Thymus (tissue), 11 donors: Measurements from ENCODE around the gene SNRPA1. TPM values are rescaled to one million over a fixed set of nuclear protein-coding genes. Genes with fewer than 3 reads are reported as not detected.

Experiments used
- DNase-seq, 9 donors: peaks; one replicate each; pipeline ENCODE4 v3.0.0-alpha.2; 2013; ENCODE audit warnings: low spot score in 9 of 9, low read depth in 6 of 9, missing footprints in 1 of 9
- H3K27ac ChIP-seq, 2 donors: one replicate each; pipeline ENCODE4 v1.5.1; 2013; ENCODE audit warnings: control low read depth in 1 of 2, low read depth in 1 of 2, low read length in 1 of 2, mild to moderate bottlenecking in 1 of 2, moderate library complexity in 1 of 2
- H3K27me3 ChIP-seq, 2 donors: one replicate each; pipeline ENCODE4 v1.5.1; 2013; ENCODE audit warnings: low read length in 1 of 2; ENCODE audit not compliant: control insufficient read depth in 2 of 2, insufficient read depth in 1 of 2
- H3K36me3 ChIP-seq, 2 donors: one replicate each; pipeline ENCODE4 v1.5.1; 2013; ENCODE audit warnings: low read length in 1 of 2, mild to moderate bottlenecking in 1 of 2, moderate library complexity in 1 of 2; ENCODE audit not compliant: control insufficient read depth in 2 of 2, insufficient read depth in 2 of 2
- H3K4me1 ChIP-seq, 2 donors: one replicate each; pipeline ENCODE4 v1.5.1; 2013; ENCODE audit warnings: low read length in 2 of 2; ENCODE audit not compliant: control insufficient read depth in 2 of 2, insufficient read depth in 2 of 2
- H3K4me3 ChIP-seq, 2 donors: one replicate each; pipeline ENCODE4 v1.5.1; 2013; ENCODE audit warnings: low read length in 2 of 2, control low read depth in 1 of 2, mild to moderate bottlenecking in 1 of 2
- H3K9me3 ChIP-seq, 2 donors: one replicate each; pipeline ENCODE4 v1.5.1; 2013; ENCODE audit warnings: low read length in 1 of 2, mild to moderate bottlenecking in 1 of 2; ENCODE audit not compliant: control insufficient read depth in 2 of 2, insufficient read depth in 1 of 2
- WGBS: extraction: QIAGEN DNeasy Blood & Tissue Kit; methylation state at CpG from one replicate; pipeline ENCODE4 v1.1.7; 2013; 5-methylcytosine and 5-hydroxymethylcytosine counted together
- polyA plus RNA-seq: library from polyadenylated mRNA; stranded (reverse); fragments of 200-250 nt; gene quantifications from one replicate; pipeline ENCODE4 v1.2.3, GENCODE V29; 2013
- total RNA-seq: library from RNA; stranded (reverse); fragments of 120-200 nt; gene quantifications from one replicate; pipeline ENCODE4 v1.2.4, GENCODE V29; 2013
- donor health status: healthy.

SNRPA1 gene
- total and polyA plus RNA-seq, 2 donors, result 47.7 to 71.4 TPM

DNA sequence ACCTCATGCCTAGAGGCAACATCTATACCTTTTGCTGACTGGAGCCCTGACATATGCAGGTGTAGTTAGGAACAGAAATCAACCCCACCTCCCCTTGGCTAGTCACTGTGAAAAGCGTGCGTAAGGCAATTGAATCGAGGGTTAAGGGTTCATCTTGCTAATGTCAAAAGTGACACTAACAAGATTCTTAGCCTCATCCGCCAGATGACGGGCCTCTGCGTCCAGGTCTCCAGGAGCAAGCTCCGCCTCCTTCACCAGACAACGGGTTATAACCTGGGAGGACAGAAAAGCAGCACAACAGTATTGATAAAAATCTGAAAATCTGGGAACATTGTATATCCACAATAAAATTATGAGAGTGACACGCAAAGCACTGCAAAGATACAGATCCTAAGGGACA is 22.5 kb downstream of the SNRPA1 start:
- H3K36me3 ChIP-seq, result peaks cover 41 to 50% of the 10 kb centered on the region in 2 donors
- no peaks in the 10 kb centered on the region for H3K9me3 ChIP-seq
- no peak overlapping the region for H3K4me3 ChIP-seq
- no peak overlapping the region for H3K27ac ChIP-seq
- 97% methylated on average over 9 of the region's 9 CpGs for WGBS
- peaks cover 6 to 7% of the 10 kb centered on the region in 2 donors for H3K4me1 ChIP-seq
- no peaks in the 10 kb centered on the region for H3K27me3 ChIP-seq
- DNase-seq, result no peak

GRCh38 chr15:101269479-101270223 is 25.4 kb downstream of the SNRPA1 start:
- 96% methylated on average over 16 of the region's 16 CpGs for WGBS
- Histone ChIP-seq H3K4me1 (no peaks in the 10 kb centered on the region), H3K4me3 (no peak overlapping the region), H3K27ac (no peak overlapping the region), H3K36me3 (peaks cover 37 to 44% of the 10 kb centered on the region in 2 donors), H3K9me3 (no peaks in the 10 kb centered on the region), H3K27me3 (no peaks in the 10 kb centered on the region)
- no peak for DNase-seq

DNA sequence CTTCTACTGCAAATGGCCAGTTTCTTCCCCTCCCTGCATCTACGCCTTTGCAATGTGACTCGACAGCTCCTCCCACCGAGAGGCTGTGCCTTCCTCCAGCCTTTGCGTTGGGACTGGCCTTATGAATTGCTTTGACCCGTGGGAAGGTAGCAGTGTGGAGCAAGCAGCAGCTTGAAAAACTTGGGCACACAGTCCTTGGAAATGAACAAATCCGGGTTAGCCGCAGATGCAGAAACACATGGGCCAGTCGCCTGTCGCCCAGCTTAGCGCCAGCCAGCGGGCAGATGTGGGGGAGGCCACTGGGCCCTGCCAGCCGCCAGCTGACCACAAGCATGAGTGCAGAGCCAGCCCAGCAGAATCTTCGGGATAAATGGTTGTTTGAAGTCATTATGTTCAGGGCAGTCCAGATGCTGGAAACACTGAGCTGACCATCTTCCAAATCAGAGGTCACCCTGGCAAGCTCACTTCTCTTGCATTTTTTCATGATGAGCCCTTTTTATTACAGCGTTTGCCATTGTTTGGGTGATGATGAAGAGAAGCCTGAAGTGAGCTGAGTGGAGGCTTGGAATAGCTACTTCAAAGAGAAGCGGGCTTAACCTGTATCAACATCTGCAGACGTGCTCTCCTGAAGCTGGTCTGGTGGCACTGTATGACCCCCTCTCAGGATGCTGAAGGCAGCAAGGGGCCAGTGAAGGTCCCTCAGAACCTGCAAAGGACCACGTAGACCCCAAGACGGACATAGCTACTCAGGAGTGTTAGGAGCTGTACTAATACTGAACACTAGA is 27.5 kb downstream of the SNRPA1 start:
- DNase-seq, result no peak
- H3K36me3 ChIP-seq, result peaks cover 23 to 25% of the 10 kb centered on the region in 2 donors
- H3K9me3 ChIP-seq, result no peaks in the 10 kb centered on the region
- 86% methylated on average over 18 of the region's 18 CpGs for WGBS
- no peak overlapping the region for H3K4me3 ChIP-seq
- H3K27me3 ChIP-seq, result no peaks in the 10 kb centered on the region
- no peak overlapping the region for H3K27ac ChIP-seq
- no peaks in the 10 kb centered on the region for H3K4me1 ChIP-seq

- no peaks in the 10 kb centered on the region for H3K9me3 ChIP-seq
- H3K4me1 ChIP-seq, result no peaks in the 10 kb centered on the region
- no peak overlapping the region for H3K4me3 ChIP-seq
- no peak for DNase-seq
- H3K36me3 ChIP-seq, result peaks cover 18% of the 10 kb centered on the region in 2 donors
- 90% methylated on average over 9 of the region's 9 CpGs for WGBS
- H3K27ac ChIP-seq, result no peak overlapping the region
- no peaks in the 10 kb centered on the region for H3K27me3 ChIP-seq
Measured at GRCh38 chr15:101266787-101267186, 28.3 kb downstream of the SNRPA1 start.

GRCh38 chr15:101266034-101266433 is 29.0 kb downstream of the SNRPA1 start:
- no peaks in the 10 kb centered on the region for H3K9me3 ChIP-seq
- no peak overlapping the region for H3K27ac ChIP-seq

DNA sequence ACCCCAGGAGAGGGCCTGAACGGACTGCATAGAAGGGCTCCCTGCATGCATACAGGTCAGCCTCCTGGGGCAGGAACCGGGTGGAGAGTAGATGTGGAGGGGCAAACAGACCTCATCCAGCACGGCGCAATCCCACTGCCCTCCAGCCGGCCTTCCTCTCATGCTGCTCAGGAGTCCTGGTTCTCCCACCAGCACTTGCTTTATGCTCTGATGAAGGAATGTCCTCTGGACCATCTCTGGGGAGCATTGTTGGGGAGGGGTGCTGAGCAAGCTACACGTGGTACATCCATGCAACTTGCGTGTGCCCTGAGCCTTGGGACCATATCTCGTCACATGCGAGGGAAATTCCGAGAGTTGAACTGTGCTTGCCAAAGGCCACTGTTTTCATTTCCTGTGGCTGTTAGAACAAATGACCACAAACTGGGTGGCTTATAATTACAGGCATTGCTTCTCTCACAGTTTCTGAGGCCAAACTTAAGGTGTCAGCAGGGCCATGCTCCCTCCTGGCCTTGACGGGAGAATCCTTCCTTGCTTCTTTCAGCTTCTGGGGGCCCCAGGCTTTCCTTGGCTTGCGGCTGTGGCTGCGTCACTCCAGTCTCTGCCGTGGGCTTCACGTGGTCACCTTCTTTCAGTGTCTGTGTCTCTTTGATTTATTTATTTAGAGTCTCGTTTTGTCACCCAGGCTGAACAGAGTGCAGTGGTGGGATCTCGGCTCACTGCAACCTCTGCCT is 30.0 kb downstream of the SNRPA1 start:
- Histone ChIP-seq H3K4me1 (no peaks in the 10 kb centered on the region), H3K4me3 (no peak overlapping the region), H3K27me3 (no peaks in the 10 kb centered on the region), H3K36me3 (peaks cover 2 to 3% of the 10 kb centered on the region in 2 donors), H3K27ac (peak overlapping the region in 1 of 2 donors; percentile 47), H3K9me3 (no peaks in the 10 kb centered on the region)
- DNase-seq, result no peak
- WGBS, result 91% methylated on average over 17 of the region's 17 CpGs

More at GRCh38 chr15:101266034-101266433, 29.0 kb downstream of the SNRPA1 start:
- no peaks in the 10 kb centered on the region for H3K27me3 ChIP-seq
- WGBS, result 84% methylated on average over 3 of the region's 3 CpGs
- H3K4me3 ChIP-seq, result no peak overlapping the region
- no peak for DNase-seq
- H3K4me1 ChIP-seq, result no peaks in the 10 kb centered on the region
- H3K36me3 ChIP-seq, result peaks cover 10 to 12% of the 10 kb centered on the region in 2 donors

DNA sequence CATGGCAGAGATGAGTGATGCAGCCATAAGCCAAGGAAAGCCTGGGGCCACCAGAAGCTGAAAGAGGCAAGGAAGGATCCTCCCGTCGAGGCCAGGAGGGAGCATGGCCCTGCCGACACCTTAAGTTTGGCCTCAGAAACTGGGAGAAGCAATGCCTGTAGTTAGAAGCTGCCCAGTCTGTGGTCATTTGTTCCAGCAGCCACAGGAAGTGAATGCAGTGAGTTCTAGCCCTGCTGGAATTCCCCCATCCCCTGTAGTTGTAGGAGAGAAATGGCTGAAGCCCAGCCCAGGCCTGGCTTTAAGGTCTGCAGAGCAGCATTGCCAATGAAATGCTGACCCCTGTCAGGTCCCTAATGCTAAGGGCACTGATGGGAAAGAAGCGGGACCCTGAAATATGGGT is 31.0 kb downstream of the SNRPA1 start:
- peak overlapping the region in 1 of 2 donors; percentile 24 for H3K27ac ChIP-seq
- DNase-seq, result no peak
- no peaks in the 10 kb centered on the region for H3K27me3 ChIP-seq
- H3K4me3 ChIP-seq, result no peak overlapping the region
- no peaks in the 10 kb centered on the region for H3K4me1 ChIP-seq
- whole genome bisulfite sequencing, result 94% methylated on average over 4 of the region's 4 CpGs
- no peaks in the 10 kb centered on the region for H3K36me3 ChIP-seq
- H3K9me3 ChIP-seq, result no peaks in the 10 kb centered on the region

DNA sequence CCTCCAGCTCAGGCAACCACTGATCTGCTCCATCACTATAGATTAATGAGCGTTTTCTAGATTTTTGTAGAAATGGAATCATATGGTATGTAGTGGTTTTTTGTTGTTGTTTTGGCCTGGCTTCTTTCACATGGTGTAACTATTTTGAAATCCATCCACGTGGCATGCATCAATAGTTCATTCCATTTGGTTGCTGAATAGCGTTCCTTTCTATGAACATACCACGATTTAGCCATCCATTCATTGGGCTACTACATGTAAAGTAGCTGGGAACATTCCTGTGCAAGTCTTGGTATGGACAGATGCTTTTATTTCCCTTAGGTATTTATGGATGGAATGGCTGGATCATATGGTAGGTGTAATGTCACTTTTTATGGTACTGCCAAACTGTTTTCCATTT is 32.5 kb downstream of the SNRPA1 start:
- Histone ChIP-seq H3K4me1 (peaks cover 0 to 4% of the 10 kb centered on the region in 2 donors), H3K27ac (no peak overlapping the region), H3K9me3 (no peaks in the 10 kb centered on the region), H3K36me3 (no peaks in the 10 kb centered on the region), H3K27me3 (peaks cover 0 to 6% of the 10 kb centered on the region in 2 donors), H3K4me3 (no peak overlapping the region)
- WGBS, result 92% methylated on average over 4 of the region's 4 CpGs
- DNase-seq, result no peak
